Muscle of arm (tissue), 14 donors: ENCODE data around the gene RNASEH2A. TPM values are rescaled to one million over a fixed set of nuclear protein-coding genes. Genes with fewer than 3 reads are reported as not detected.
A peak's percentile ranks its signal among the peaks of the same experiment; 100 is the strongest.

Experiments used
- DNase-seq: peaks from one replicate; pipeline ENCODE4 v3.0.0-alpha.2; 2013
- long read RNA-seq, 11 donors: transcript quantifications; one replicate each; lab custom pipeline, GENCODE V29; 2026
- polyA plus RNA-seq, 12 donors: library from polyadenylated mRNA; unstranded; fragments of 120-200 nt; gene quantifications; one replicate each; pipeline ENCODE4 v1.2.1, GENCODE V29; 2013; ENCODE audit not compliant: insufficient read length in 12 of 12

Gene RNASEH2A
- polyA plus RNA-seq, result 10 to 100 TPM in 10 of 12 donors, not detected in 2; 13.3 to 25.6 (median 17.6) TPM
- long read RNA-seq, donor 1, transcript RNASEH2A-201 (8 exons, 2,753 nt), result major isoform, 6 of 6 reads
- long read RNA-seq, donor 1, partial matches to known transcripts, result 0 of 6 reads
- long read RNA-seq, donor 1, other reads (novel, unspliced or antisense), result 0 of 6 reads
- long read RNA-seq, donor 2, transcript RNASEH2A-201 (8 exons, 2,753 nt), result major isoform, 13 of 13 reads
- long read RNA-seq, donor 2, partial matches to known transcripts, result 0 of 13 reads
- long read RNA-seq, donor 2, other reads (novel, unspliced or antisense), result 0 of 13 reads
- long read RNA-seq, donor 3, partial matches to known transcripts, result 0 of 2 reads
- long read RNA-seq, donor 3, other reads (novel, unspliced or antisense), result 0 of 2 reads
- long read RNA-seq, donor 4, partial matches to known transcripts, result 0 of 4 reads
- long read RNA-seq, donor 4, other reads (novel, unspliced or antisense), result 0 of 4 reads
- long read RNA-seq, donor 5, transcript RNASEH2A-201 (8 exons, 2,753 nt), result major isoform, 14 of 15 reads
- long read RNA-seq, donor 5, partial matches to known transcripts, result 0 of 15 reads
- long read RNA-seq, donor 5, other reads (novel, unspliced or antisense), result 0 of 15 reads
- long read RNA-seq, donor 6, transcript RNASEH2A-201 (8 exons, 2,753 nt), result major isoform, 7 of 9 reads
- long read RNA-seq, donor 6, partial matches to known transcripts, result 0 of 9 reads
- long read RNA-seq, donor 6, other reads (novel, unspliced or antisense), result 0 of 9 reads
- long read RNA-seq, donor 7, partial matches to known transcripts, result 0 of 3 reads
- long read RNA-seq, donor 7, other reads (novel, unspliced or antisense), result 0 of 3 reads
- long read RNA-seq, donor 8, transcript RNASEH2A-201 (8 exons, 2,753 nt), result major isoform, 7 of 9 reads
- long read RNA-seq, donor 8, partial matches to known transcripts, result 0 of 9 reads
- long read RNA-seq, donor 8, other reads (novel, unspliced or antisense), result 0 of 9 reads
- long read RNA-seq, donor 9, transcript RNASEH2A-201 (8 exons, 2,753 nt), result major isoform, 6 of 8 reads
- long read RNA-seq, donor 9, partial matches to known transcripts, result 0 of 8 reads
- long read RNA-seq, donor 9, other reads (novel, unspliced or antisense), result 0 of 8 reads
- long read RNA-seq, donor 10, transcript RNASEH2A-201 (8 exons, 2,753 nt), result major isoform, 7 of 10 reads
- long read RNA-seq, donor 10, partial matches to known transcripts, result 0 of 10 reads
- long read RNA-seq, donor 10, other reads (novel, unspliced or antisense), result 0 of 10 reads
- long read RNA-seq, donor 11, transcript RNASEH2A-201 (8 exons, 2,753 nt), result major isoform, 7 of 7 reads
- long read RNA-seq, donor 11, partial matches to known transcripts, result 0 of 7 reads
- long read RNA-seq, donor 11, other reads (novel, unspliced or antisense), result 0 of 7 reads

DNA sequence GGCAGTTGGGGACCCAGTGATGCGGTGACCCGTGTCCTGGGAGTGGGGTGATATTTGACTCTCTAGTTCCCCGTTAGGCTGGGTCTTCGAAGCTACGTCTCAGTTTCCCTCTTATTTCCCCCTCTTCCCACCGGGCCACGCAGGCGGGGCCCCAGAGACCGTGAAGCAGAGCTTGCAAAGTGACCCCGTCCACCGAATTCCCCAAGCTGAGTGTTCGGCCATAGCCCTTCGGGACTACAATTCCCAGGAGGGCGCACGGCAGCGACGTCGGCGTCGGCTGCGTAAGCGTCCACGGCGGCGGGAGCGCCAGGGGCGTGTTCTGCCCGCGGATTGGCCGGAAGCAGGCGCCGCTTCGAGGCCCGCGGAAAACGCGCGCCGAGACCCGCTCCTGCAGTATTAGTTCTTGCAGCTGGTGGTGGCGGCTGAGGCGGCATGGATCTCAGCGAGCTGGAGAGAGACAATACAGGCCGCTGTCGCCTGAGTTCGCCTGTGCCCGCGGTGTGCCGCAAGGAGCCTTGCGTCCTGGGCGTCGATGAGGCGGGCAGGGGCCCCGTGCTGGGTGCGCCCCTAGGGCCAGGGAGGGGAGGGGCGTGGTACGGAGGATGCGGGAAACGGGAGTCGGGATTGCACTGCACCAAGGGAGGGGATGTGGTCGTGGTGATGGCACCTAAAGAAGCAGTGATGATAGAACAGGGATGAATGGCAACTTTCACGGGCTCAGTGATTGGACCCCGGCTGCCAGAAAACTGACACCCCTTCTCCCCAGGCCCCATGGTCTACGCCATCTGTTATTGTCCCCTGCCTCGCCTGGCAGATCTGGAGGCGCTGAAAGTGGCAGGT is at the start of gene RNASEH2A:
Gene RNASEH2A, plus strand, starts transcription at position 343 of the 840 bp plus-strand sequence. Its CDS starts 90 bp downstream, at position 433.
- peak; percentile 91 for DNase-seq

DNA sequence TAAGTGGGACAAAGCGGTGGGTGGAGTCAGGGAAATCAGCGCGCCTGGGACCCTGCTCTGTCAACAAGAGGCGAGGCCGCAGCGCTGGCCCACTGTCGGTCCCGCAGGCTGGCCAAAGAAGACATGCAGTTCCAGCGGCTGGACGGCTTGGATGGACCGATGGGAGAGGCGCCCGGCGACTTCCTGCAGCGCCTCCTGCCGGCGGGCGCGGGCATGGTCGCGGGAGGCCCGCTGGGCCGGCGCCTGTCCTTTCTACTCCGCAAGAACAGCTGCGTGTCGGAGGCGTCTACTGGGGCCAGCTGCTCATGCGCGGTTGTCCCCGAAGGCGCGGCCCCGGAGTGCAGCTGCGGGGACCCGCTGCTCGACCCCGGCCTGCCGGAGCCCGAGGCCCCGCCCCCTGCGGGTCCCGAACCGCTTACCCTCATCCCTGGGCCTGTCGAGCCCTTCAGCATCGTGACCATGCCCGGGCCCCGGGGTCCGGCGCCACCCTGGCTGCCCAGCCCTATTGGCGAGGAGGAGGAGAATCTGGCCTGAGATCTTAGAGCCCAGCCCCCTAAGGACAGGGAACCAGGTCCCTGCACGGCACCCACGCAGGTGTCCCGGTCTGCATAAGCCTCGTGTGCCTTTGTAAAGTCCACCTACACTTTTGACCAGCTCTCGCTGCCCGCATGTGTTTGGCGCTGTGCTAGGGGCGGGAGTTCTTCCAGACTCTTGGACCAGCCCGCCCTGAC is 48.7 kb upstream of the RNASEH2A start:
- DNase-seq, result peak; percentile 64

DNA sequence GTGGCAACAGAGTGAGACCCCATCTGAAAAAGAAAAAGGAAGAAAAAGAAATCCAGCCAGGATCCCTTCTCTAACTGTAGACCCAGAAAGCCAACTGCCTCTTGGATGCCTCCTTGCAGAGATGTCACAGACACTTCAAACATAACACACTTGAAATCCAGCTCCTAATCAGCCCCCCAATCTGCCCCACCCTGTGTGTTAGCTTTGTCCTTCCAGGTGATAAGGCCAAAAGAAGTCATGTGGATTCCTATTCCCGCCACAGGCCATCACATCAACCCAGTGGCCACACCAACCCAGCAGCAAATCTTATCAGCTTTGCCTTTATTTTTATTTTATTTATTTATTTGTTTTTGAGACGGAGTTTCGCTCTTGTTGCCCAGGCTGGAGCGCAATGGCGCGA is 46.7 kb upstream of the RNASEH2A start:
- no peak for DNase-seq

DNA sequence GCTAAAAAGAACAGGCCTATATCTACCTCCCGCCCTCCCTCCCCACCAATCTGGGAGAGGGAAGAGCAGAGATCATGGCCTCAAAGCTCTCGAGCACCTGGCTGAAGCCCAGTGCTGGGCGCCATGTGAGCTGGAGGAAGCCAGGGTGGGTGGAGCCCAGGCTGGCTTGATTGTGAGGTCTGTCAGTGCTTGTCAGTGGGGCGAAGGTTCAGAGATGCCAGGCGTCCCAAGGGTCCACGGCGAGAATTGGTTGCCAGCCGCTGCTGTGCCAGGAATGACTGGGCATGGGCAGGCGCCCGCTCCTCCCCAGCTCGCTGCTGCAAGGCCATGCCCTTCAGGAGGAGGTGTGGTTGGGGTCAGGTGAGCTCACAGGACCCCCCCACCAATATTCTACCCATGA is 43.3 kb upstream of the RNASEH2A start:
- DNase-seq, result no peak

DNA sequence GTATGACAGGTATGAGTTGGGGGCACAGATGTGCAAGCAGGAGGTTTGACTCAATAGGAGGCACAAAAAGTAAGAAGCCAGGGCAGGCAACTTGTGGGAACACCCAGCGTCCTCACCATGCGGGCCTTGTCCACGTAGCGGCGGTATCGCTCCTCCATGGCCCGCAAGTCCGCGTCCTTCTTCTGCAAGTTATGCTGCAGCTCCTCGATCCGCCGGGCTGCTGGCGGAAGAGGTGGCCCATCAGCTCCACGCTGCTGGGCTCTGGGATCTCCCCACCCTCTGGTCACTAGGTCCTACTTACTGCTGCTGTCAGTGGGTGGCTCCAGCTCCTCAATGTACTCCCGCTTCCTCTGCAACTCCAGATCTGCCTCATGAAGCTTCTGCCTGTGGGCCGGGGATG is 41.7 kb upstream of the RNASEH2A start:
- DNase-seq, result no peak

DNA sequence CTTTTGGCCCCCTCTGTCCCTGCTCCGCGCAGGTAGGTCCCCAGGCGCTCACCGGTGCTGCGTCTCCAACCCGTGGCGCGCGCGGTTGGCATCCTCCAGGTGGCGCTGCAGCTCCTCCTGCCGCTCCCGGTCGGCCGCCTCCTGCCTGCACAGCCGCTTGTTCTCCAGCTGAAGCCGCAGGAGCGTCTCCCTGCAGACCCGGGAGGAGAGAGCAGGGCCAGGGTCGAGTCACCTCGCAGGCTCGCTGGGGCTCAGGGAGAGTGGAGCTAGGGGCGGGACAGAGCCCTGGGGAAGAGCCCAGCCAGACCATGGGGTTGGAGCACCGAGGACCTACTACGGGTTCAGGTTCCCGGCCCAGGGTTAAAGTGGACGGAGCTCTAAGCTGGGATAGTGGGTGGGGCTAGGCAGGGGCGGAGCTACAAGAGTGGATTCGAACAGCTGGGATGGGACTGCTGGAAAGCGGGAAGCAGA is 40.3 kb upstream of the RNASEH2A start:
- DNase-seq, result peak; percentile 61

DNA sequence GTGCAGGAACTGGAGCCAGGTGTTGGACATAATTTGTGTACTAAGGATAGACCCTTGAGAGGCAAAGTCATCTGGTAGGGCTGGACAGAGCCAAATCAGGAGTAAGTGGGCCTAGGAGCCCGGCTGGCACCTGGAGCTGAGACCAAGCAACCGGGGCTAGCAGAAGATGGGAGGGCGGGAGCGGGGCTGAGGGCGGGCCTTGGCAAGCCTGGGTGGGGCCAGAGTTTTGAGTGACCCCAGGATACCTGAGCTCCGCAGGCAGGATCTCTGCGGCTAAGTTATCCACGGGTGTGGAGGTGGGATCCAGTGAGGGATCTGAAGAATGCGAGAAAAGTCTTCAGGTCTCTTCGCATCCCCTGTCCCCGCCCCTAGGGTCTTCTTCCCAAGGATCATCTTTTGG is 39.2 kb upstream of the RNASEH2A start:
- no peak for DNase-seq

DNA sequence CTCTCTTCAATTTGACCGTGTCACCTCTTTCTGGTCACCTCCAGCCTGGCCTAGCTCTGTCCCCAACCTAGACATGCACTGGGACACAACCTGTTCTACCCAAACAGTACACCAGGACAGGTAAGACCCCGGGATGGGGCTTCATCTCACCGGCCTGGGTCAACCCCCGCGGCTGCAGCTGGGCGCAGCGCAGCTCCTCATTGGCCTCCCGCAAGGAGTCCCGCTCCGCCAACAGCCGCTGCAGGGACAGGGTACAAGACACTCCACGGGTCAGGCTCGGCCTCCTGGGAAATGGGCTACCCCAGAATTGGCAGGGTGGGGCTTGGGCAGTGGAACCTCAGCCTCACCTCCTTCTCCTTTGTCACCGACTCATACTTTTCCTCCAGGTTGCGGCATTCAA is 38.7 kb upstream of the RNASEH2A start:
- DNase-seq, result no peak

DNA sequence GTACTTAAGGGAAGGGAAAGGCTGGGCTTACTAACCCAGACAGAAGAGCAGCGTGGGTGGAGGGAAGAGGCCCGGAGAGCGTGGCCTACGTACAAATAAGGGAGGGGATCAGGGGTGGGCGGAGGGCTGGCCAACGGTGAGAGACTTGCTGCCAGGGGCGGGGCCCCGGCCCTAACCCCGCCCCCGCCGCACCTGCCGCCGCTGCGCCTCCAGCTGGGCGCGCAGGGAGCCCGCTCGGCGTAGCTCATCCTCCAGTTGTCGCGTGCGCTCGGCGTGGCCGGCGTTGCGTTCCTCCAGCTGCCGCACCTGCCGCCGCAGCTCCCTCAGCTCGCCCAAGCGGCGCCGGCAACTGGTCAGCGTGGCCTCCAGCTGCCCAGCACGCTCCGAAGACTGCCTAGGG is 36.7 kb upstream of the RNASEH2A start:
- DNase-seq, result peak; percentile 21

DNA sequence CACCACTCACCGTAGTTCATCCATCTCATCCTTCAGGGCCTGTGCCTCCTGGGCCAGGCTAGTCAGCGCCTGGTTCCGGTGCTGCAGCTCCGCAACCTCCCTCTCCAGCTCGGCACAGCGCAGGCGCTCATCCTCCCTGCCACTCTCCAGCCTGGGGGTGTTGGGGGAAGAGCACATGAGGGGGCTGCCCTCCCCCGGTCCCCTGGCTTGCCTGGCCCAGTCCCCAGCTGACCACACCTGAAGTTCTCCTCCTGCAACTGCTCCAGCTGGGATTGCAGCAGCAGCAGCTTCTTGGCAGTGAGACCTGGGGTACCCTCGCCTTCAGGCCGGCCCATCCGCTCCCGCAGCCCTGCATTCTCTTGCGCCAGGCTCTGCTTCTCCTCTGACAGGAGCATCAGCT is 35.5 kb upstream of the RNASEH2A start:
- DNase-seq, result no peak

DNA sequence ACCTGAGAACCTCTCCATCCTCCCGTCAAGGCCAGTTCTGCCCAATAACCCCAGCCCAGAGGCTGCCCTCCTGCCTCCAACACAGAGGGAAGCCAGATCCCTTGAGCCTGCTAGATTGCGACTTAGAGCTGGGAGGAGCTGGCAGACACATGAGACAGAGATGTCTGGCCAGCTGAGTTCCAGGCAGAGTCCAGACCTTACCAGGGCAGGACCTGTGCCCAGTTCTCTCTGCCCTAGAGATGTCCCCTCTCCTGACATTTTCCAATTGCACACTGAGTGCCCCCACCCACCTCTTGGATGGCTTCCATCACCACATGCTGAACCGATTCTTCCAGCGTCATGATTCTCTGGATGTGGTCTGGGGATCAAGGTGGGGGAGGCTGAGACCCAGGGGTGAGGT is 34.1 kb upstream of the RNASEH2A start:
- DNase-seq, result no peak

DNA sequence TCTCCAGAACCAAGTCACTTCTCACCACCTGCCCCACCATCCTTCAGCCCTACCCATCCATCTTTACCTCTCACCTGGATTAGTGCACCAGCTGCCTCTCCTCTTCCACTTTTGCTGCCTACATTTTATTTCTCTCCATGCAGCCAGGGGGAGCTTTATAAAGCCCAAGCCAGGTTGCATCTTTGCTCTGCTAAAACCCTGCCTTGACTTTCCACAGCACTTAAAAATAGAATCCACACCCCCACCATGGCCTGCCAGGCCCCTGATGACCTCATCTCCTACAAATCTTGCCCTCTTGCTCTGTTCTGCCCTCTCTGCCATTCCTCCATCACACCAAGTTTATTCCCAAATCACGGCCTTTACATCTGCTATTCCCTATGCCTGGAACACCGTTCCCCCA is 32.8 kb upstream of the RNASEH2A start:
- DNase-seq, result no peak

DNA sequence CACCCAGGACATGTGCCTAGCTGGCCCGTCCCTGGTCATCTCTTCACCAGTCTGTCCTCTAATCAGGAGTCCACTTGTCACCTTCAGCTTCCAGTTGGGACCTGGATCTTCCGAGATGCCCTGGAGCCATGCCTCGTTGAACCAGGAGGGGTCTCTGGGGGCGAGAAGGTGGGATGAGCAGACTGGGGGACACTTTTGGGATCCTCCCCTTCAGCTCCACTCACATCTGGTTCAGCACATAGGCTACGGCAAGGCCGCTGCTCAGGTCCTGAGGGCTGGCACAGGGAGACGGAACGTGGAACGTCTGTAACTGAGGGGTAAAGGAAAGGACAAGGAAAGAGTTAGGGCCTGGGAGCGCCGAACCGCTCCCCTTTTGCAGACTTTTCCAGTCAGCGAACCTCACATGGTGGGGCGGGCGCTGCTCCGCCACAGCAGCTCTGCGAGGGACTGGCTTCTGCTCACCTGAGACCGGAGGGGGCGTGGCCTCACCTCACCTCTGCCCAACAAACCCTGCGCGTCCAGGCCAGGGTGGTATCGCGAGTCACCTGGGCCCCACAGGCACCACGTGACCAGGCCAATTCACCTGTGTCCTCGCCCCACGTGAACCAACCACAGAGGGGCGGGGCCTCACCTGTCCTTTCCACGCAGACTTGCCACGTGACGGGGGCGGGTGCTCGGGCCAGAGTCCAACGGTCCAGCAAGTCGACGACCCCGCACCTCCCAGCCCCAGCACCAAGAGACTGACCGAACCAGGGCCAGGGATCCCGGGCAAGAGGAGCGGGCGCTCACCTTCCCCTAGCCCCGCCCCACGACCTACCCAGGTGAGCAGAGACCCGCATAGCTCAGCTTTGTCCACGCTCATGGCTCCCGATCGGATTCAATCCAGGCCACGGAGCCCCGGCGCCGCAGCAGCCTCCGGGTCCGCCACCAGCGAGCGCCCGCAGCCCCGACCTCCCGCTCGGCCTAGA is 31.5 kb upstream of the RNASEH2A start, which contains the start of gene HOOK2:
Gene HOOK2, minus strand, starts transcription at position 965 of the 968 bp plus-strand sequence. Its CDS starts 103 bp downstream, at position 862.
- DNase-seq, result no peak

DNA sequence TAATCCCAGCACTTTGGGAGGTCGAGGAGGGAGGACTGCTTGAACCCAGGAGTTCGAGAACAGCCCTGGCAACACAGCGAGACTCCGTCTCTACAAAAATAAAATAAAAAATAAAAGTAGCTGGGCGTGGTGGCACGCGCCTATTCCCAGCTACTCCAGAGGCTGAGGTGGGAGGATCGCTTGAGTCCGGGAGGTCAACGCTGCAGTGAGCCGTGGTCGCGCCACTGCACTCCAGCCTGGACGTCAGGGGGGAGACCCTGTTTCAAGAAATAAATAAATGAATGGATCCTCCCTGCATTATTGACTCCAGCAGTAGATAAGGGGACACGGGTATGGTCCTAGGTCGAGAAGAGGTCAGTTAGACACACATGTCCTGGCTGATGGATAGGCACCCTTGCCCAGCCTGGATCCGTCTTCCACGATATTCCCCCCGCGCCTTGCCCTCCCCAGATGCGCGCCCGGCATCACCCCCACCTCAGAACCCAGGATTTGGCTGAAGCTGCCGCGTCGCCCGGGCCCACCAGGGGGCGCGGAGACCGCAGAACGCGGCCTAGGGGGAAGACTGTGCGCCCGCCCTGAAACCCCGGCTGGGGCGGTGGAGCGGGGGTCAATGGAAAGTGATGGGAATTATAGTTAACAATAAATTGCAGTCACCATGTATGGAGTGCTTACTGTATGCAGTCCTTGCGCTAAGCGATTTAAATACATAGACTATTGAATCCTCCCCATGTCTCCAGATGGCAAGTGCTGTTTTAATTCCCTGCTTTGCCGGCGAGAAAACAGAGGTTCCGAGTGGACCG is 29.0 kb upstream of the RNASEH2A start:
- peak; percentile 83 for DNase-seq

DNA sequence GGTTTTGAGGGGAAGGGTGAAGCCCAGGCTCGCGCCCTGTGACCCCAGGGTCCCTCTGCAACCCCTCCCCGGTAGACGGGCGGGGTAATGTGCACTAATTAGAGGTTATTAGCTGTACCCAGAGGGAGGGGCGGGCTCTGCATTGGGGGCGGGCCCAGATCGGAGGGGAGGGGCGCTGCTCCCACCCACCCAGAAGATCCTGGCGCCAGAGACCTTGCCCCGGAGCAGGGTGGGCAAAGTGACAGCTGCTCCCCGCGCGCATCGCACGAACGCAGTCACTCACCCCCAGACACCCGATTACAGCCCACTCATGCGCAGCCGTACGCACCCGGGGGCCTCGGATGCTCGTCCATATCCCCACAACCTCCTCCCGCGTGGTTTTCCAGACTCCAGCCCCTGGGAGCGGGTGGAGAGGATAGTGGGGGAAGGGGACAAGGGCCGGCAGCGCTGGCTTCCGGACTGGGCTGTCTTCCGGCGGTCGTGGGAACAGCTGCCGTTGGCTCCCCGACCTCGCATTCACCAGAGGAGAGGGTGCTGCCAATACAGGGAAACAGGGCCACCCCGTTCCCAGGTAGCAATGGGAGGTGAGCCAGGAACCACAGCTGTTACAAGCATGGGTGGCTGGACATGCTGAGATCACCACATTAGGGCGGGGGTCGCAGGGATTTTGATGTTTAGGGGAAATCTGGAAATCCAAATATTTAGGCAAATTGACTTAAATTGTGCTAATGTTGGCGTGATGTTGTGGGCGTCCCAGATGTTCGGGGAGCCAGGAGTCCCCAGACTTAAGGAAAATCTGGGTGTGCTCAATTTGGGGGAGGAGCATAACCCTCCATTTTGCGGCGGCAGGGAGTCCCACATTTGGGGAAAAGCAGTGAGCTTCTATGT is 28.1 kb upstream of the RNASEH2A start:
- DNase-seq, result no peak

DNA sequence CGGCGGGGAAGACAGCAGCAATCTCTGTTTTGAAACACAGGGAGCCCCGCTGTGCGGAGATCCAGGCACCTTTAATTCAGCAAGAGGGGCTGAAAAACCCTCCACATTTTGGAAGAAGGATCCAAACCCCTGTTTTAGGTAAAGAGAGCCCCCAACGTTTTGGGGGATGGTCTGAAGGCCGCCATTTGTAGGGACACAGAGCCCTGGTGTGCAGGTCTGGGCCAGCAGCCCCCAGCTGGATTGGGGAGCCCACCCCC is 27.6 kb upstream of the RNASEH2A start:
- DNase-seq, result no peak
